ENCODE results near the gene GALNT2.

GRCh38 chr1:230112131-230112701, 45.2 kb downstream of the GALNT2 start:
- TF ChIP-seq CTCF (conservative IDR thresholded peaks at IDR 0.05; ENCODE audit: low read length), result no peak
- TF ChIP-seq EZH2phosphoT487 (IDR thresholded peaks at IDR 0.05; ENCODE audit: borderline replicate concordance), result no peak
